A549 (cell line): ENCODE results near the gene SOS1. TPM values are rescaled to one million over a fixed set of nuclear protein-coding genes. Genes with fewer than 3 reads are reported as not detected.

Experiments
- ATAC-seq, 2 experiments: fragments of 200-7000 bp in 1 of 2; fragments of >200 bp in 1 of 2; cut with Nextera tagmentation in 1 of 2; cut with Tn5 transposase in 1 of 2; 3 replicates each; pipeline versions ENCODE4 v1.8.0 to v1.9.1; 2018 to 2020; ENCODE audit warnings: mild to moderate bottlenecking in 1 of 2, moderate library complexity in 1 of 2
- CTCF ChIA-PET: fragments of 300-600 bp; sonication (Branson Sonifier 250); formaldehyde crosslinking; extraction: SDS; loops from one replicate; lab custom pipeline; 2021; ENCODE audit warnings: antibody characterized with exemption, inconsistent platforms; lab: Yijun Ruan, JAX
- POLR2A ChIA-PET: fragments of 350-600 bp; formaldehyde crosslinking; extraction: SDS; loops from one replicate; lab custom pipeline; 2021; ENCODE audit warnings: antibody characterized with exemption, inconsistent platforms; lab: Yijun Ruan, JAX
- DNase-seq, 2 experiments: peaks; one replicate each; pipeline versions ENCODE4 v3.0.0 to v3.0.0-alpha.2; 2011 to 2016; ENCODE audit warnings: low read depth in 1 of 2, low spot score in 1 of 2
- FAIRE-seq: peaks from 2 replicates; lab custom pipeline; 2011; peaks lifted over from hg19 to GRCh38; lab: Jason Lieb, UNC
- H3K27ac ChIP-seq, 2 experiments: fragments of >200 bp; sonication (Bioruptor Twin); formaldehyde crosslinking; 3 replicates each; pipeline ENCODE4 v1.5.1; 2016 to 2017
- H3K4me1 ChIP-seq: fragments of >200 bp; sonication (Bioruptor Twin); formaldehyde crosslinking; 3 replicates; pipeline ENCODE4 v1.6.1; 2016
- H3K4me2 ChIP-seq: fragments of >200 bp; sonication (Bioruptor Twin); formaldehyde crosslinking; 3 replicates; pipeline ENCODE4 v1.6.1; 2016
- H3K4me3 ChIP-seq: fragments of >200 bp; sonication (Bioruptor Twin); formaldehyde crosslinking; 3 replicates; pipeline ENCODE4 v1.5.1; 2016
- H3K9me3 ChIP-seq: fragments of >200 bp; sonication (Bioruptor Twin); formaldehyde crosslinking; 3 replicates; pipeline ENCODE4 v1.6.1; 2016
- BHLHE40 ChIP-seq: IDR thresholded peaks from 2 replicates; pipeline ENCODE4 v1.6.1; 2012; ENCODE audit warnings: low read depth, low read length, inconsistent platforms
- CEBPB ChIP-seq, 2 experiments: fragments of >200 bp in 1 of 2; sonication (Bioruptor Twin) in 1 of 2; formaldehyde crosslinking in 1 of 2; IDR thresholded peaks; 2 replicates each; pipeline ENCODE4 v1.6.1; 2012 to 2016
- CHD2 ChIP-seq: fragments of 150-350 bp; IDR thresholded peaks from 2 replicates; pipeline ENCODE4 v1.6.1; 2014; ENCODE audit warnings: low read length; ENCODE audit not compliant: partially characterized antibody
- CHD4 ChIP-seq: fragments of 200-600 bp; sonication (generic); IDR thresholded peaks from 2 replicates; pipeline ENCODE4 v1.6.1; 2016; ENCODE audit warnings: antibody characterized with exemption, mild to moderate bottlenecking, borderline replicate concordance
- EP300 ChIP-seq, 2 experiments: fragments of >200 bp; sonication (Bioruptor Twin); formaldehyde crosslinking; IDR thresholded peaks; 2 replicates in 1 of 2; 3 replicates in 1 of 2; pipeline ENCODE4 v1.6.1; 2016 to 2017
- ESRRA ChIP-seq: fragments of 150-350 bp; IDR thresholded peaks from 2 replicates; pipeline ENCODE4 v1.6.1; 2014; ENCODE audit warnings: mild to moderate bottlenecking, low read length, borderline replicate concordance
- FOXS1 ChIP-seq: fragments of 250-450 bp; sonication (Bioruptor Pico); IDR thresholded peaks from 2 replicates; pipeline ENCODE4 v1.5.0; 2020; ENCODE audit warnings: mild to moderate bottlenecking, moderate library complexity
- HEYL ChIP-seq: fragments of 250-450 bp; sonication (Bioruptor Pico); IDR thresholded peaks from 2 replicates; pipeline ENCODE4 v1.8.0; 2021; ENCODE audit warnings: mild to moderate bottlenecking, moderate library complexity
- HOXB13 ChIP-seq: fragments of 250-450 bp; sonication (Bioruptor Pico); IDR thresholded peaks from 2 replicates; pipeline ENCODE4 v1.5.0; 2020; ENCODE audit warnings: low read depth, mild to moderate bottlenecking, moderate library complexity
- HOXB5 ChIP-seq: fragments of 250-450 bp; sonication (Bioruptor Pico); IDR thresholded peaks from 2 replicates; pipeline ENCODE4 v1.5.0; 2020; ENCODE audit warnings: mild to moderate bottlenecking, moderate library complexity
- JUN ChIP-seq, 2 experiments: fragments of >200 bp; sonication (Bioruptor Twin); formaldehyde crosslinking; IDR thresholded peaks; 2 replicates in 1 of 2; 3 replicates in 1 of 2; pipeline ENCODE4 v1.6.1; 2016 to 2017
- KDM5A ChIP-seq: fragments of 200-600 bp; sonication (generic); IDR thresholded peaks from 2 replicates; pipeline ENCODE4 v1.6.1; 2016; ENCODE audit warnings: antibody characterized with exemption, mild to moderate bottlenecking
- MAZ ChIP-seq: fragments of 150-350 bp; IDR thresholded peaks from 2 replicates; pipeline ENCODE4 v1.6.1; 2014; ENCODE audit warnings: antibody characterized with exemption, low read depth, low read length, borderline replicate concordance
- NPAS2 ChIP-seq: fragments of 250-450 bp; sonication (Bioruptor Pico); IDR thresholded peaks from 2 replicates; pipeline ENCODE4 v1.8.0; 2022; ENCODE audit warnings: mild to moderate bottlenecking, moderate library complexity, borderline replicate concordance
- POLR2A ChIP-seq: IDR thresholded peaks from 2 replicates; pipeline ENCODE4 v1.6.1; 2012; ENCODE audit warnings: mild to moderate bottlenecking, low read length
- RAD21 ChIP-seq, 2 experiments: fragments of >200 bp in 1 of 2; sonication (Bioruptor Twin) in 1 of 2; formaldehyde crosslinking in 1 of 2; IDR thresholded peaks in 1 of 2; conservative IDR thresholded peaks in 1 of 2; 2 replicates in 1 of 2; 3 replicates in 1 of 2; pipeline ENCODE4 v1.6.1; 2012 to 2018; ENCODE audit warnings: inconsistent platforms in 1 of 2
- RCOR1 ChIP-seq: fragments of 150-350 bp; IDR thresholded peaks from 2 replicates; pipeline ENCODE4 v1.6.1; 2014; ENCODE audit warnings: antibody characterized with exemption, low read length, low read depth
- RFX5 ChIP-seq: fragments of 450-650 bp; IDR thresholded peaks from 2 replicates; pipeline ENCODE4 v1.7.1; 2014; ENCODE audit warnings: antibody characterized with exemption, mild to moderate bottlenecking, moderate library complexity
- RNF2 ChIP-seq: fragments of 200-600 bp; sonication (generic); IDR thresholded peaks from 2 replicates; pipeline ENCODE4 v1.6.1; 2016; ENCODE audit warnings: low read depth, mild to moderate bottlenecking, antibody characterized with exemption, moderate library complexity, borderline replicate concordance
- TFCP2L1 ChIP-seq: fragments of 250-450 bp; sonication (Bioruptor Pico); IDR thresholded peaks from 2 replicates; pipeline ENCODE4 v1.5.0; 2021; ENCODE audit warnings: mild to moderate bottlenecking
- TP53 ChIP-seq: fragments of 250-450 bp; sonication (Bioruptor Pico); IDR thresholded peaks from 2 replicates; pipeline ENCODE4 v1.5.0; 2021; ENCODE audit warnings: mild to moderate bottlenecking, moderate library complexity
- ZFP36 ChIP-seq: fragments of 450-650 bp; IDR thresholded peaks from 2 replicates; pipeline ENCODE4 v1.6.1; 2014; ENCODE audit warnings: borderline replicate concordance; ENCODE audit not compliant: partially characterized antibody
- ZSCAN20 ChIP-seq: fragments of 250-450 bp; sonication (Bioruptor Pico); IDR thresholded peaks from 2 replicates; pipeline ENCODE4 v1.8.0; 2022; ENCODE audit warnings: mild to moderate bottlenecking, moderate library complexity
- WGBS: methylation state at CpG from one replicate; pipeline ENCODE4 v1.1.6; 2017; ENCODE audit errors: missing lambda C conversion rate; 5-methylcytosine and 5-hydroxymethylcytosine counted together
- polyA plus RNA-seq, 4 experiments: library from polyadenylated mRNA; depleted of rRNA in 3 of 4; stranded (reverse); fragments of >200 nt; fragmentation: RNase III in 1 of 4; extraction: RNeasy Plus Mini Kit Qiagen cat#74134 plus additional on column Dnase treatment in 1 of 4; gene quantifications; 2 replicates in 3 of 4; 3 replicates in 1 of 4; pipeline ENCODE4 v1.2.3, GENCODE V29; 2011 to 2017
- TF ChIP-seq, protein P1 (sequence below): fragments of >200 bp; sonication (Bioruptor Twin); formaldehyde crosslinking; IDR thresholded peaks from 3 replicates; pipeline ENCODE4 v1.6.1; 2016
- TF ChIP-seq, protein P2 (sequence below): fragments of 250-450 bp; sonication (Bioruptor Pico); IDR thresholded peaks from 2 replicates; pipeline ENCODE4 v1.5.0; 2020; ENCODE audit warnings: low read depth, mild to moderate bottlenecking, moderate library complexity
- TF ChIP-seq, protein P3 (sequence below): IDR thresholded peaks from 2 replicates; pipeline ENCODE4 v1.6.1; 2012; ENCODE audit warnings: low read depth, borderline replicate concordance

Gene SOS1
- polyA plus RNA-seq, 2 of the 4 experiments (the other 2 are of a cell fraction) = 19.6 to 48.9 TPM

DNA sequence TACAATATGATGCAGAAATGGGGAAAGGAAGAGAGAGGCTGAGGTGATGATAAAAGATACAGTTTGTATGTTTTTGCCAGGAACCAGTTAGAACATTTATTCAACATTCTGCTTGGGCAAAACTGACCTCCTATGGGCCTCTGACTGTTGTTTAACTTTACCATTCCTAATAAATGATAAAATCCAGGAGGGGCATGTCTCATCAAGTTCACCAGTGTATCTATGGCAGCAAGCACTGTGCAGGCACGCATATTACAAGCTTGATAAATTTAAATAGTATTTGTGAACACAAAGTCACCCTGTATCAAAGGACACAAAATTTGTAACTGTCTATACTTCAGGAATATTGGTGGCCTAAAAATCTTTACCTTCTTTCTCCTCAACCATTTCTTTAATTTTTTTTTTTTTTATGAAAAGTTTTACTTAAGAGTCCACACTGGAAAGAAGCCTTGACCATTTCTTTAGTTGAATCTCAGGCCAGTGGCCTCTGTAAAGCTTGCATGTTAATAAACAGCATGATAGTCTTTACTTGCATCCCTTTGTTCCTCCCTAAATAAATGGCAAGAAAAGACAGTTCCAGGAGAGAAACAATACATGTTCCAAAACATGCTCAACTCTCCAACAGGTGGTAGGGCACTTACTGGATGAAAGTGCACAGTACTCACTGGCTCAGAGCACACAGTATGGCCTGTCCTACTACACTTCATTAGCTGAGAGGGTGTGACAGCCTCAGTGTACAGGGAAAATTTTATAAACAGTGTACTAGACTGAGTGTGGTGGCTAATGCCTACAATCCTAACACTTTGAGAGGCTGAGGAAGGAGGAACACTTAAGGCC lies 52.3 kb downstream of the SOS1 start:
- DNase-seq = no peak
- Histone ChIP-seq H3K4me3 (no peak overlapping the region), H3K4me1 (0 out of 3 replicates have a peak, but pooled peaks cover 7% of the 10 kb centered on the region), H3K4me2 (no peak overlapping the region), H3K9me3 (no peaks in the 10 kb centered on the region), H3K27ac (no peak overlapping the region)
- no peak for FAIRE-seq
- POLR2A ChIA-PET = interaction anchor here (1.5 kb wide), 1 partner anchor 52 kb away, joined by 4 read pairs; the partner anchor contains the start of gene SOS1
- CTCF ChIA-PET = interaction anchor here (0.6 to 1.9 kb wide), 6 partner anchors 9 to 300 kb away, joined by 3 to 8 read pairs (median 4); no protein-coding TSS in a partner anchor
- no peak for TF ChIP-seq BHLHE40
- TF ChIP-seq HOXB5 (CRISPR knock-in tag) = no peak
- TF ChIP-seq FOXS1 (CRISPR knock-in tag) = no peak
- TF ChIP-seq CHD4 = no peak
- no peak for TF ChIP-seq ZSCAN20 (CRISPR knock-in tag)
- TF ChIP-seq RNF2 = no peak
- no peak for TF ChIP-seq CEBPB (IDR thresholded peaks at IDR 0.05)
- no peak for TF ChIP-seq RFX5
- TF ChIP-seq, protein P1, sequence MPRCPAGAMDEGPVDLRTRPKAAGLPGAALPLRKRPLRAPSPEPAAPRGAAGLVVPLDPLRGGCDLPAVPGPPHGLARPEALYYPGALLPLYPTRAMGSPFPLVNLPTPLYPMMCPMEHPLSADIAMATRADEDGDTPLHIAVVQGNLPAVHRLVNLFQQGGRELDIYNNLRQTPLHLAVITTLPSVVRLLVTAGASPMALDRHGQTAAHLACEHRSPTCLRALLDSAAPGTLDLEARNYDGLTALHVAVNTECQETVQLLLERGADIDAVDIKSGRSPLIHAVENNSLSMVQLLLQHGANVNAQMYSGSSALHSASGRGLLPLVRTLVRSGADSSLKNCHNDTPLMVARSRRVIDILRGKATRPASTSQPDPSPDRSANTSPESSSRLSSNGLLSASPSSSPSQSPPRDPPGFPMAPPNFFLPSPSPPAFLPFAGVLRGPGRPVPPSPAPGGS = no peak
- no peak for TF ChIP-seq TFCP2L1 (CRISPR knock-in tag)
- TF ChIP-seq HEYL (CRISPR knock-in tag) = no peak
- TF ChIP-seq JUN (IDR thresholded peaks at IDR 0.05) = no peak
- TF ChIP-seq RAD21 (conservative IDR thresholded peaks at IDR 0.05 in 1 of 2, IDR thresholded peaks at IDR 0.05 in 1 of 2) = no peak
- ATAC-seq = peak in 1 of 2 experiments; percentile 21; a peak in 2 of 6 replicates
- WGBS = 88% methylated on average over 1 of the region's 1 CpG

DNA sequence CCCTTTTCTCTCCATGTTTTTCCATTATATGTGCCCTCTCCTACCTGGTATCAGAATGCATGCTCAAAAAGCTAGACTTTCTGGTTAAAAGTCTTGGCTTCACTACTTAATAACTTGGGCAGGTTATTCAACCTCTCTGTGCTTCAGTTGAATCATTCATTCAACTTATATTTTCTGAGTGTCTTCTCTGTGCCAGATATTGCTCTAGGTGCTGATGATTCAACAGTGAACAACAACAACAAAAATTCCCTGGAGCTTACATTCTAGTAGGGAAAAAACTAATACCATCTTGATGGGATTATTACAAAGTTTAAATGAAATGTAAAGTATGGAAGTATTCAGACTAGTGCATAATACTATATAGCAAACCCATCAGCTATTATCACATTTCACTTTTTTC lies 55.2 kb downstream of the SOS1 start:
- CTCF ChIA-PET = interaction anchor here (1.4 to 2.6 kb wide), 3 partner anchors 59 to 163 kb away, joined by 4 to 23 read pairs (median 5); no protein-coding TSS in a partner anchor
- no peaks in the 10 kb centered on the region for H3K9me3 ChIP-seq
- no peak overlapping the region for H3K27ac ChIP-seq
- H3K4me2 ChIP-seq = no peak overlapping the region
- ATAC-seq (no peak), FAIRE-seq (no peak), DNase-seq (no peak)
- H3K4me1 ChIP-seq = 0 out of 3 replicates have a peak, but pooled peaks cover 7% of the 10 kb centered on the region
- H3K4me3 ChIP-seq = no peak overlapping the region
- POLR2A ChIA-PET = no interaction called here
- no peak for TF ChIP-seq ESRRA

DNA sequence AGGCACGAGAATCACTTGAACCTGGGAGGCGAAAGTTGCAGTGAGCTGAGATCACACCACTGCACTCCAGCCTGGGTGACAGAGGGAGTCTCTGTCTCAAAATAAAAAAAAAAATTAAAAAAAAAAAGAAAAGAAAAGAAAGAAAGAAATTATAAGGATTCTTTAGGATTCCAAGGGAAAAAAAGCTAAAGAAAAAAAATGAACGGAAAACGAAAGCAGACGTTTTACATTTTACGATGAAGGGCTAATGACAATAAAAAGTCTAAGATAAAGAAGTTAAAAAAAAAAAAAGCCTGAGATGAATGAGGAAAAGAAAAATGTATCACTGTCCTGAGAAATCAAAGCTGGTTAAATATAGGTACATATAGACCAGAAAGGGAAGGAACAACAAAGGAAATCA lies 58.5 kb downstream of the SOS1 start:
- CTCF ChIA-PET = interaction anchor here (0.6 to 9.3 kb wide), 9 partner anchors 35 to 672 kb away, joined by 3 to 139 read pairs (median 3); partner anchors contain the start of gene SOS1
- DNase-seq (no peak), FAIRE-seq (no peak), ATAC-seq (no peak)
- no peaks in the 10 kb centered on the region for H3K9me3 ChIP-seq
- no peak overlapping the region for H3K4me2 ChIP-seq
- no peak overlapping the region for H3K4me3 ChIP-seq
- no peaks in the 10 kb centered on the region for H3K4me1 ChIP-seq
- H3K27ac ChIP-seq = no peak overlapping the region
- TF ChIP-seq HOXB13 = no peak
- no peak for TF ChIP-seq HEYL (CRISPR knock-in tag)
- TF ChIP-seq, protein P2, sequence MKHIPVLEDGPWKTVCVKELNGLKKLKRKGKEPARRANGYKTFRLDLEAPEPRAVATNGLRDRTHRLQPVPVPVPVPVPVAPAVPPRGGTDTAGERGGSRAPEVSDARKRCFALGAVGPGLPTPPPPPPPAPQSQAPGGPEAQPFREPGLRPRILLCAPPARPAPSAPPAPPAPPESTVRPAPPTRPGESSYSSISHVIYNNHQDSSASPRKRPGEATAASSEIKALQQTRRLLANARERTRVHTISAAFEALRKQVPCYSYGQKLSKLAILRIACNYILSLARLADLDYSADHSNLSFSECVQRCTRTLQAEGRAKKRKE (CRISPR knock-in tag) = no peak
- no peak for TF ChIP-seq NPAS2 (CRISPR knock-in tag)
- TF ChIP-seq, protein P3, sequence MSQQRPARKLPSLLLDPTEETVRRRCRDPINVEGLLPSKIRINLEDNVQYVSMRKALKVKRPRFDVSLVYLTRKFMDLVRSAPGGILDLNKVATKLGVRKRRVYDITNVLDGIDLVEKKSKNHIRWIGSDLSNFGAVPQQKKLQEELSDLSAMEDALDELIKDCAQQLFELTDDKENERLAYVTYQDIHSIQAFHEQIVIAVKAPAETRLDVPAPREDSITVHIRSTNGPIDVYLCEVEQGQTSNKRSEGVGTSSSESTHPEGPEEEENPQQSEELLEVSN = no peak
- no peak for TF ChIP-seq ZFP36
- TF ChIP-seq RAD21 (conservative IDR thresholded peaks at IDR 0.05 in 1 of 2, IDR thresholded peaks at IDR 0.05 in 1 of 2) = no peak
- no peak for TF ChIP-seq RFX5
- no peak for TF ChIP-seq POLR2A
- TF ChIP-seq CHD2 = no peak
- TF ChIP-seq MAZ = no peak
- TF ChIP-seq TP53 (CRISPR knock-in tag) = no peak
- TF ChIP-seq EP300 (IDR thresholded peaks at IDR 0.05) = no peak
- TF ChIP-seq HOXB5 (CRISPR knock-in tag) = no peak
- no peak for TF ChIP-seq CHD4
- no peak for TF ChIP-seq RCOR1
- TF ChIP-seq, protein P1 = no peak
- TF ChIP-seq JUN (IDR thresholded peaks at IDR 0.05) = no peak
- TF ChIP-seq KDM5A = no peak
- no peak for TF ChIP-seq BHLHE40
- TF ChIP-seq, all 56 proteins: peak for 0
- POLR2A ChIA-PET = interaction anchor here (0.6 kb wide), 1 partner anchor 258 kb away, joined by 3 read pairs; no protein-coding TSS in a partner anchor
- 93% methylated on average over 6 of the region's 6 CpGs for WGBS
